HG02571 (cell line): ENCODE data around the gene BARX1.
"Not testable (repeated sequence)": the region's sequence is repeated elsewhere in the genome, so short reads cannot be mapped to it uniquely, and the experiment has no call there.

ENCODE experiments used
- ATAC-seq: cut with Tn5 transposase; IDR thresholded peaks from one replicate; pipeline ENCODE4 v1.9.1; 2021; ENCODE audit warnings: mild to moderate bottlenecking, moderate library complexity; ENCODE audit not compliant: unreplicated experiment

BARX1 gene

DNA sequence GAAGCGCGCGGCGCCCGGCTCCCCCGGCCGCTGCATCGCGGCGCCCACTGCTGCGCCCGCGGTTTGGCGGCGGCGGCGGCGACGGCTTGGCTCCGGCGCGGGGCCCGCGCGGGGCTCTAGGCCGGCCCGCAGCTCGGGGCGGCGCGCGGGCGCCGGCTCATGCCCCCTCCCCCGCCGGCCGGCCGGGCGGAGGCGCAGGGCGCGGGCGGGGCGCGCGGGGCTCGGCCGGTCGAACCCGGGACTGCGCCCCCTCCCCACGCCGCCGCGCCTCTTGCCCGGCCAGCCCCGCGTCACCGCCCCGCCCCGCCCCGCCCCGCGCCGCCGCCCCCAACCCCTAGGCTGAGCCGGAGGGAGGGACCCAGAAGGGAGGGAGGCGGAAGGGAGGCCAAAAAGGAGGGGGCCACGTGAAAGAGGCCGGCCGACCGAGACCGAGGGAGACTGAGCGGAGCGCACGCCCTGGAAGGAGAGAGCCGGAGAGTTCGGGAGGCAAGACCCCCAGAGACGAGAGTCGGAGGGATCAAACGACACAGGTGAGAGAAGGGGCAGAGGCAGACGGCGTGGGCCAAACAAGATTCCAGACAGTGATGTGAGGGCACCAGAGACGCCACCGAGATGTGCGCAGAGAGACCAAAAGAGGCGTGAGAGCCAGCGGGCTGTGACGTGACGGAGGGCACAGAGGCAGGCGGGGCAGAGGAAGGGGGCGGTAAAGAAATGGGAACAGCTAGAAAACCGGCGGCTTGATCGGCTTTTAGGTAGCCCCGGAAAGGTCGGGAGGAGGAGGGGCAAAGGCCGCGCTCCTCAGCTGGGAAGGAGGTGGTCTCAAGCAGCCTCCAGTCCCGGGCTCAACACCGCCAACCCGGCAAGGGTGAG lies at the start of gene BARX1:
Gene BARX1 (minus strand): TSS at position 245 of the 870 bp plus-strand sequence. CDS start 209 bp downstream, at position 36.
- no peak for ATAC-seq

DNA sequence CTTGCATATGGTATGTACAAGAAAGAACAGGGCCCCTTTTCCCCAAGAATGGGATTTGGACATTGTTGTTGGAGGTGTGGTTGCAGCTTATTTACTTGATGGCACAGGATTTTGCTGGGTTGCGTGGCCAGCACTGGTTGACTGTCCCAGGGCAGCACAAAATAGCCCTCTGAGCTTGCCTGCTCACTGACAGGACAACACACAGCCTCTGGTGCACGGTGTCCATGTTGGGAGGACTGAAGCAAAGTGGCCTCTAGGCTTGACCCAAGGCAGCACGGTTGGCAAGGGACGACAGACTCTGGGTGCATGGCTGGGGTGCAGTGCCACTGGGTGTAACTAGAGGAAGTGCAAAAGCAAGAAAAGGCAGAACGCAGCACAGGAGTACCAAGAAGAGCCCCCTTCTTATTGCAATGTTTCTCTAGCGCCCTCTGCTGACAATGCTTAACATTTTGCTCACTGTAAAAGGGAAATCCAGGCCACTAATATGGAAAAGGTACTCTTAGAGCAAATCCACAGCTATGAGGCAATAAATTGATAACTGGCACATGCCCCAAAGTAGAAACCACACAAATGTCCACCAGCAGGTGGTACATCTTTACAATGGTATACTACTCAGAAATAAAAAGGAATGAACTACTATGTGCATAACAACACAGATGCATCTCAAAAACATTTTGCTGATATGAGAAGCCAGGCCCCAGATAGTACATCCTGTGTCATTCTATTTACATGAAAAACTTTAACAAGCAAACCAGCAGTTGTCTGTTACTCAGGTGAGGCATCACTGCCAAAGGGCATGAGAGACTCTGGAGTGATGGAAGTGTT lies 47.4 kb upstream of the BARX1 start:
- no peak for ATAC-seq

DNA sequence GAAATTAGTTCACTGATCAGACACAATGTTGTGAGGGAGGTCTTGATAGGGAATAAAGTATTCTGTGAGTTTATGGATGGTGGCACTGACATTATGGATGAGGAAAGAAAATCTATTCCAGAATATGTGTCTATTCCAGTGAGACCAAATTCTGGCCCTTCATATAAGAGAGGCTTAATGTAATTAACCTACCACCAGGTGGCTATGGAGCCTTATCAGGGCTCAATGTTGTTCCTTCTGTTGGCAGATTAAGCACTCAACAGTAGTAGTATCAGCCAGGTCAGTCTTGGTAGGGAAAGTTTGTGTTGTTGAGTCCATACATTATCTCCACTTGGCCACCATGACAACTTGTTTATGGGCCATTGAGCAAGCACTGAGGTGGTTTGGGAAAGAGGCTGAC lies 41.7 kb upstream of the BARX1 start:
- no peak for ATAC-seq

GRCh38 chr9:93996367-93996766 lies 41.2 kb upstream of the BARX1 start:
- ATAC-seq, result no peak

DNA sequence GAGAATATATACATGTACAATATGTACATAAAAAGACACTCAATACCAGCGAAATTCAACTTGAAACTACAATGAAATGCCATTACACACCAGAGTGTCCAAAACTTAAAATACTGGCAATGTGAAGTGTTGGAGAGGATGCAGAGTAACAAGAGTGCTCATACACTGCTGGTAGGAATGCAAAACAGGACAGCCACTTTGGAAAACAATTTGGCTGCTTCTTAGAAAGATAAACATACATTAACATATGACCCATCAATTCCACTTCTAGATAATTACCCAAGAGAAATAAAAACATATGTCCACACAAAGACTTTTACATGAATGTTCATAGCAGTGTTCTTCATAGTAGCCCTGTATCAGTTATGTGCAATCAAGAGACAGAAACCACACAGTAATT lies 39.4 kb upstream of the BARX1 start:
- ATAC-seq, result no peak

- ATAC-seq, result no peak
Observed at GRCh38 chr9:93994132-93994531, 39.0 kb upstream of the BARX1 start.

DNA sequence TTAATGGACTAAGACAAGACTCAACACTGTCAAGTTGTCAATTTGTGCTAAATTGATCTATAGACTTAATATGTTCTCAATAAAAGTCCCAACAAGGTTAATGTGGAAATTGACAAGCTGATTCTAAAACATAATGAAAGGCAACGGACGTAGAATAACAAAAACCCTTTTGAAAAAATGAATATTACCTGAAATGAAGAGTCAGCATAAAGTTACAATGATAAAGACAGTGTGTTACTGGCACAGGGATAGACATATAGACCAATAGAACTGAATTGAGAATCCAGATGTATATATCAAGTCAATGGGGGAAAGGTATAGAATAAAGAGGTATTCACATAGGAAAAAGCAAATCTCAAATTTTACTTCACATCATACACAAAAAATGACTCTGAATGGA lies 37.7 kb upstream of the BARX1 start:
- no peak for ATAC-seq

DNA sequence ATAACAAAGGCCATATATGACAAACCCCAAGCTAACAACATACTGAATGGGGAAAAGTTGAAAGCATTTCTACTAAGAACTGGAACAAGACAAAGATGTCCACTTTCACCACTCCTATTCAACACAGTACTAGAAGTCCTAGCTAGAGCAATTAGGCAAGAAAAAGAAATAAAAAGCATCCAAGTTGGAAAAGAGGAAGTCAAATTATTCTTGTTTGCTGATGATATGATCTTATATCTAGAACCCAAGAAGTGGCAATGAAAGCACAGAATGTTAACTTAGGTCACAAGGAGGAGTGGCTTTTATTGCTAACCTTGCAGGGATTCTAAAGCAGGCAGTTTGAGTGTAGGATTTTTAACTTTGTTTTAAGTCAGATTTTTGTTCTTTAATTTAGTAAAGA lies 35.3 kb upstream of the BARX1 start:
- ATAC-seq, result no peak

DNA sequence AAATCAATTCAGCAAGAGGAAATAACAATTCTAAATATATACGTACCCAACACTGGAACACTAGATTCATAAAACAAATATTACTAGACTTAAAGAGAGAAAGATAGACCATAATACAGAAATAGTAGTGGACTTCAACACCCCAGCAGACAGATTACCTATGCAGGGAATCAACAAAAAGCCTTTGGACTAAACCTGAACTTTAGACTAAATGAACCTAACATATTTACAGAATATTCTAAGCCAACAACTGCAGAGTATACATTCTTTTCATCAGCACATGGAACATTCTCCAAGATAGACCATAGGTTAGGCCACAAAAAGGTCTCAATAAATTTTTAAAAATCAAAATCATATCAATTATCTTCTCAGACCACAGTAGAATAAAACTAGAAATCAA lies 32.9 kb upstream of the BARX1 start:
- no peak for ATAC-seq

GRCh38 chr9:93984860-93985259 lies 29.7 kb upstream of the BARX1 start:
- ATAC-seq, result no peak

- no peak for ATAC-seq
Observed at GRCh38 chr9:93983875-93984274, 28.7 kb upstream of the BARX1 start.

GRCh38 chr9:93979721-93980120 lies 24.6 kb upstream of the BARX1 start:
- ATAC-seq, result no peak

- no peak for ATAC-seq
Observed at GRCh38 chr9:93978551-93978950, 23.4 kb upstream of the BARX1 start.

GRCh38 chr9:93976973-93977372 lies 21.8 kb upstream of the BARX1 start:
- no peak for ATAC-seq

GRCh38 chr9:93976081-93976480 lies 20.9 kb upstream of the BARX1 start:
- no peak for ATAC-seq

- ATAC-seq, result no peak
Observed at GRCh38 chr9:93975262-93975661, 20.1 kb upstream of the BARX1 start.

DNA sequence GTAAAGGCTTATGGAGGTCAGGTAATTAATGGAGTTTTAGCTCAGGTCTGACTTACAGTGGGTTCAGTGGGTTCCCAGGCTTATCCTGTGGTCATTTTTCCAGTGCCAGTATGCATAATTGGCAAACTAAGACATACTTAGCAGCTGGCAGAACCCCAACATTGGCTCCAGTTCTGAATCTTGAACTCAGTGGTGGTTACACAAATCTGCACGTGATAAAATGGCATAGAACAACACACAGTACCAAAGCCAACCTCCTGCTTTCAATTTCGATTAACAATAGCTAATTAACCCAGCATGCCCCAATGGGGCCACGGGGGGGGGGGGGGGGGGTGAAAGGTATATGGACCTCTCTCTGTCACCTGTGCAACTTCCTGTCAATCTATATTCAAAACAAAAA lies 19.0 kb upstream of the BARX1 start:
- no peak for ATAC-seq

GRCh38 chr9:93972655-93973054 lies 17.5 kb upstream of the BARX1 start:
- not testable (repeated sequence) for ATAC-seq

- no peak for ATAC-seq
Observed at GRCh38 chr9:93969328-93969661, 14.1 kb upstream of the BARX1 start.

GRCh38 chr9:93968451-93969327 lies 13.5 kb upstream of the BARX1 start:
- ATAC-seq, result no peak
